SK-N-SH (cell line): Measurements from ENCODE around the gene FAM76B.

ENCODE experiments used
- EZH2phosphoT487 ChIP-seq: fragments of 200-600 bp; sonication (generic); IDR thresholded peaks from 2 replicates; pipeline ENCODE4 v1.6.1; 2017; ENCODE audit warnings: low read depth, mixed run types, mild to moderate bottlenecking, antibody characterized with exemption, moderate library complexity, borderline replicate concordance
- FOXM1 ChIP-seq: IDR thresholded peaks from 2 replicates; pipeline ENCODE4 v1.4.0; 2012; ENCODE audit warnings: low read depth, mild to moderate bottlenecking
- POLR2AphosphoS5 ChIP-seq: IDR thresholded peaks from 2 replicates; pipeline ENCODE4 v1.6.1; 2012; ENCODE audit warnings: low read depth, low read length
- RFX5 ChIP-seq: IDR thresholded peaks from 2 replicates; pipeline ENCODE4 v1.6.1; 2012; ENCODE audit warnings: mild to moderate bottlenecking, improper control_type of control experiment, low read length
- RXRA ChIP-seq: IDR thresholded peaks from 2 replicates; pipeline ENCODE4 v1.4.0; 2012; ENCODE audit warnings: low read depth, mild to moderate bottlenecking, borderline replicate concordance
- SMC3 ChIP-seq: IDR thresholded peaks from 2 replicates; pipeline ENCODE4 v1.6.1; 2012; ENCODE audit warnings: low read depth, low read length, improper control_type of control experiment
- TAF1 ChIP-seq: IDR thresholded peaks from 2 replicates; pipeline ENCODE4 v1.6.1; 2012; ENCODE audit warnings: low read depth, mild to moderate bottlenecking, low read length, moderate library complexity, borderline replicate concordance
- TCF12 ChIP-seq: IDR thresholded peaks from 2 replicates; pipeline ENCODE4 v1.4.0; 2012
- TF ChIP-seq, protein P1 (sequence below): IDR thresholded peaks from 2 replicates; pipeline ENCODE4 v1.6.1; 2012; ENCODE audit warnings: mild to moderate bottlenecking, low read depth, low read length, moderate library complexity
- TF ChIP-seq, protein P2 (sequence below): IDR thresholded peaks from 2 replicates; pipeline ENCODE4 v1.4.0; 2012; ENCODE audit warnings: low read depth
- TF ChIP-seq, protein P3 (sequence below): IDR thresholded peaks from 2 replicates; pipeline ENCODE4; 2012
- TF ChIP-seq, protein P4 (sequence below): fragments of 150-350 bp; IDR thresholded peaks from 2 replicates; pipeline ENCODE4 v1.6.1; 2017; ENCODE audit warnings: antibody characterized with exemption, low read length, low read depth, borderline replicate concordance
- TF ChIP-seq, protein P5 (sequence below): fragments of 200-600 bp; sonication (generic); IDR thresholded peaks from 2 replicates; pipeline ENCODE4 v1.6.1; 2017; ENCODE audit warnings: antibody characterized with exemption, mild to moderate bottlenecking, moderate library complexity

DNA sequence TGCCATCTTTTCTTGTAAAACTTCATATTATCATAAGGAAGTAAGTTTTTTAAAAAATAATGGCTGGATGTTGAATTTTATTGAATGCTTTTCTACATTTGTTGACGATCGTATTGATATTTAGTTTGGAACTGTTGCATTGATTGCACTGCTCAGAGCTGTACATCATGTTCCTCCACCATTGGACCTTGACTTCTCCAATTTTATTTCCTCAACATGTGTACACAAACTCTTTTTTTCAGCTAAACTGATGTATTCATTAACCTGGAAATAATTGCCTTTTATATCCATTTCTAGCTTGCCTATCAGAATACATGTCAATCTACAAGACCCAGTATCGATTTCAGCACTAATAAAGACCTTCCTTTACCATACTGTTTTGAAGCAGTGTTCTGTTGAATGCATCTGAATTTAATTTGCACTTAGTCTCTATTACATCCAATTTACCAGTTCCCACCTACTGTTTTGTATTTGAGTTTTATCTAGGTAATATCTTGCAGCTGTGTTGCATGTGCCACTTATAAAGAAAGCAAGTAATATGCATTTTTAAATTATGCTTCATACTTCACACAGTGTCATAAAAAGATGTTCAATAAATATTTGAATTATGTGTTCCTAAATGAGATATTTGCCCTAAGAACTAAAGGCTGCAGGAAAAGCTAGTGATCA is 6.2 kb upstream of the FAM76B start:
- TF ChIP-seq TCF12 (no peak), POLR2AphosphoS5 (no peak), EZH2phosphoT487 (no peak), FOXM1 (no peak), SMC3 (no peak), RFX5 (no peak), TAF1 (no peak), RXRA (no peak)
- TF ChIP-seq, protein P1, sequence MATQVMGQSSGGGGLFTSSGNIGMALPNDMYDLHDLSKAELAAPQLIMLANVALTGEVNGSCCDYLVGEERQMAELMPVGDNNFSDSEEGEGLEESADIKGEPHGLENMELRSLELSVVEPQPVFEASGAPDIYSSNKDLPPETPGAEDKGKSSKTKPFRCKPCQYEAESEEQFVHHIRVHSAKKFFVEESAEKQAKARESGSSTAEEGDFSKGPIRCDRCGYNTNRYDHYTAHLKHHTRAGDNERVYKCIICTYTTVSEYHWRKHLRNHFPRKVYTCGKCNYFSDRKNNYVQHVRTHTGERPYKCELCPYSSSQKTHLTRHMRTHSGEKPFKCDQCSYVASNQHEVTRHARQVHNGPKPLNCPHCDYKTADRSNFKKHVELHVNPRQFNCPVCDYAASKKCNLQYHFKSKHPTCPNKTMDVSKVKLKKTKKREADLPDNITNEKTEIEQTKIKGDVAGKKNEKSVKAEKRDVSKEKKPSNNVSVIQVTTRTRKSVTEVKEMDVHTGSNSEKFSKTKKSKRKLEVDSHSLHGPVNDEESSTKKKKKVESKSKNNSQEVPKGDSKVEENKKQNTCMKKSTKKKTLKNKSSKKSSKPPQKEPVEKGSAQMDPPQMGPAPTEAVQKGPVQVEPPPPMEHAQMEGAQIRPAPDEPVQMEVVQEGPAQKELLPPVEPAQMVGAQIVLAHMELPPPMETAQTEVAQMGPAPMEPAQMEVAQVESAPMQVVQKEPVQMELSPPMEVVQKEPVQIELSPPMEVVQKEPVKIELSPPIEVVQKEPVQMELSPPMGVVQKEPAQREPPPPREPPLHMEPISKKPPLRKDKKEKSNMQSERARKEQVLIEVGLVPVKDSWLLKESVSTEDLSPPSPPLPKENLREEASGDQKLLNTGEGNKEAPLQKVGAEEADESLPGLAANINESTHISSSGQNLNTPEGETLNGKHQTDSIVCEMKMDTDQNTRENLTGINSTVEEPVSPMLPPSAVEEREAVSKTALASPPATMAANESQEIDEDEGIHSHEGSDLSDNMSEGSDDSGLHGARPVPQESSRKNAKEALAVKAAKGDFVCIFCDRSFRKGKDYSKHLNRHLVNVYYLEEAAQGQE = no peak
- TF ChIP-seq, protein P2, sequence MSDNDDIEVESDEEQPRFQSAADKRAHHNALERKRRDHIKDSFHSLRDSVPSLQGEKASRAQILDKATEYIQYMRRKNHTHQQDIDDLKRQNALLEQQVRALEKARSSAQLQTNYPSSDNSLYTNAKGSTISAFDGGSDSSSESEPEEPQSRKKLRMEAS = no peak
- TF ChIP-seq, protein P3, sequence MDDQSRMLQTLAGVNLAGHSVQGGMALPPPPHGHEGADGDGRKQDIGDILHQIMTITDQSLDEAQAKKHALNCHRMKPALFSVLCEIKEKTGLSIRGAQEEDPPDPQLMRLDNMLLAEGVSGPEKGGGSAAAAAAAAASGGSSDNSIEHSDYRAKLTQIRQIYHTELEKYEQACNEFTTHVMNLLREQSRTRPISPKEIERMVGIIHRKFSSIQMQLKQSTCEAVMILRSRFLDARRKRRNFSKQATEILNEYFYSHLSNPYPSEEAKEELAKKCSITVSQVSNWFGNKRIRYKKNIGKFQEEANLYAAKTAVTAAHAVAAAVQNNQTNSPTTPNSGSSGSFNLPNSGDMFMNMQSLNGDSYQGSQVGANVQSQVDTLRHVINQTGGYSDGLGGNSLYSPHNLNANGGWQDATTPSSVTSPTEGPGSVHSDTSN = no peak
- TF ChIP-seq, protein P4, sequence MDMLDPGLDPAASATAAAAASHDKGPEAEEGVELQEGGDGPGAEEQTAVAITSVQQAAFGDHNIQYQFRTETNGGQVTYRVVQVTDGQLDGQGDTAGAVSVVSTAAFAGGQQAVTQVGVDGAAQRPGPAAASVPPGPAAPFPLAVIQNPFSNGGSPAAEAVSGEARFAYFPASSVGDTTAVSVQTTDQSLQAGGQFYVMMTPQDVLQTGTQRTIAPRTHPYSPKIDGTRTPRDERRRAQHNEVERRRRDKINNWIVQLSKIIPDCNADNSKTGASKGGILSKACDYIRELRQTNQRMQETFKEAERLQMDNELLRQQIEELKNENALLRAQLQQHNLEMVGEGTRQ = no peak
- TF ChIP-seq, protein P5, sequence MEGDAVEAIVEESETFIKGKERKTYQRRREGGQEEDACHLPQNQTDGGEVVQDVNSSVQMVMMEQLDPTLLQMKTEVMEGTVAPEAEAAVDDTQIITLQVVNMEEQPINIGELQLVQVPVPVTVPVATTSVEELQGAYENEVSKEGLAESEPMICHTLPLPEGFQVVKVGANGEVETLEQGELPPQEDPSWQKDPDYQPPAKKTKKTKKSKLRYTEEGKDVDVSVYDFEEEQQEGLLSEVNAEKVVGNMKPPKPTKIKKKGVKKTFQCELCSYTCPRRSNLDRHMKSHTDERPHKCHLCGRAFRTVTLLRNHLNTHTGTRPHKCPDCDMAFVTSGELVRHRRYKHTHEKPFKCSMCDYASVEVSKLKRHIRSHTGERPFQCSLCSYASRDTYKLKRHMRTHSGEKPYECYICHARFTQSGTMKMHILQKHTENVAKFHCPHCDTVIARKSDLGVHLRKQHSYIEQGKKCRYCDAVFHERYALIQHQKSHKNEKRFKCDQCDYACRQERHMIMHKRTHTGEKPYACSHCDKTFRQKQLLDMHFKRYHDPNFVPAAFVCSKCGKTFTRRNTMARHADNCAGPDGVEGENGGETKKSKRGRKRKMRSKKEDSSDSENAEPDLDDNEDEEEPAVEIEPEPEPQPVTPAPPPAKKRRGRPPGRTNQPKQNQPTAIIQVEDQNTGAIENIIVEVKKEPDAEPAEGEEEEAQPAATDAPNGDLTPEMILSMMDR = no peak
